H9 (cell line): Measurements from ENCODE around the gene PSMB7. TPM values are rescaled to one million over a fixed set of nuclear protein-coding genes. Genes with fewer than 3 reads are reported as not detected.

Experiments
- DNase-seq: peaks from one replicate; pipeline ENCODE4 v3.0.0-alpha.2; 2017
- H2AFZ ChIP-seq: one replicate; pipeline ENCODE4 v1.6.1; 2013; ENCODE audit warnings: mild to moderate bottlenecking, low read length, control low read depth, moderate library complexity
- H2AK5ac ChIP-seq: 2 replicates; pipeline ENCODE4 v1.6.1; 2013; ENCODE audit warnings: low read length, control low read depth, mixed read lengths; ENCODE audit not compliant: insufficient read length
- H2BK120ac ChIP-seq: one replicate; pipeline ENCODE4 v1.6.1; 2013; ENCODE audit warnings: low read depth, mild to moderate bottlenecking, low read length, control low read depth, inconsistent platforms; ENCODE audit not compliant: poor library complexity, severe bottlenecking
- H2BK12ac ChIP-seq: 2 replicates; pipeline ENCODE4 v1.6.1; 2013; ENCODE audit warnings: low read length, control low read depth, mixed read lengths, low read depth; ENCODE audit not compliant: insufficient read length
- H2BK15ac ChIP-seq: 2 replicates; pipeline ENCODE4 v1.6.1; 2013; ENCODE audit warnings: low read depth, low read length, control low read depth
- H2BK20ac ChIP-seq: one replicate; pipeline ENCODE4 v1.6.1; 2013; ENCODE audit warnings: low read depth, mild to moderate bottlenecking, low read length, control low read depth, inconsistent platforms; ENCODE audit not compliant: poor library complexity, severe bottlenecking
- H2BK5ac ChIP-seq: 2 replicates; pipeline ENCODE4 v1.6.1; 2013; ENCODE audit warnings: low read length, control low read depth, mixed read lengths; ENCODE audit not compliant: insufficient read length
- H3K14ac ChIP-seq: 2 replicates; pipeline ENCODE4 v1.6.1; 2013; ENCODE audit warnings: low read length, control low read depth; ENCODE audit not compliant: insufficient read depth
- H3K18ac ChIP-seq: 2 replicates; pipeline ENCODE4 v1.6.1; 2013; ENCODE audit warnings: low read depth, mild to moderate bottlenecking, mixed read lengths, low read length, control low read depth; ENCODE audit not compliant: insufficient read length
- H3K23ac ChIP-seq: 2 replicates; pipeline ENCODE4 v1.6.1; 2013; ENCODE audit warnings: low read length, control low read depth, mixed read lengths, low read depth; ENCODE audit not compliant: insufficient read length
- H3K23me2 ChIP-seq: 2 replicates; pipeline ENCODE4 v1.6.1; 2013; ENCODE audit warnings: low read depth, mild to moderate bottlenecking, mixed read lengths, low read length, control low read depth; ENCODE audit not compliant: insufficient read length, poor library complexity, severe bottlenecking
- H3K27ac ChIP-seq: 2 replicates; pipeline ENCODE4 v1.5.1; 2013; ENCODE audit warnings: low read length, control low read depth, mixed read lengths, low read depth; ENCODE audit not compliant: insufficient read length
- H3K27me3 ChIP-seq: 2 replicates; pipeline ENCODE4 v1.6.1; 2013; ENCODE audit warnings: low read length, control low read depth, inconsistent platforms; ENCODE audit not compliant: insufficient read depth
- H3K4ac ChIP-seq: 2 replicates; pipeline ENCODE4 v1.6.1; 2013; ENCODE audit warnings: low read depth, mild to moderate bottlenecking, control low read depth, inconsistent platforms, low read length, moderate library complexity
- H3K4me1 ChIP-seq: 2 replicates; pipeline ENCODE4 v1.6.1; 2013; ENCODE audit warnings: low read length, control low read depth, inconsistent platforms; ENCODE audit not compliant: insufficient read depth
- H3K4me2 ChIP-seq: 2 replicates; pipeline ENCODE4 v1.6.1; 2013; ENCODE audit warnings: low read length, control low read depth, mixed read lengths; ENCODE audit not compliant: insufficient read length, insufficient read depth
- H3K56ac ChIP-seq: 2 replicates; pipeline ENCODE4 v1.6.1; 2013; ENCODE audit warnings: low read depth, mild to moderate bottlenecking, mixed read lengths, low read length, control low read depth; ENCODE audit not compliant: insufficient read length
- H3K79me1 ChIP-seq: 2 replicates; pipeline ENCODE4 v1.6.1; 2013; ENCODE audit warnings: low read depth, mild to moderate bottlenecking, moderate library complexity, low read length, control low read depth, inconsistent platforms; ENCODE audit not compliant: insufficient read depth, poor library complexity, severe bottlenecking
- H3K79me2 ChIP-seq: 2 replicates; pipeline ENCODE4 v1.6.1; 2013; ENCODE audit warnings: low read length, control low read depth, inconsistent platforms; ENCODE audit not compliant: insufficient read depth
- H3K9ac ChIP-seq: 2 replicates; pipeline ENCODE4 v1.6.1; 2013; ENCODE audit warnings: low read length, control low read depth, mixed read lengths; ENCODE audit not compliant: insufficient read length; ENCODE audit errors: extremely low read depth
- H3K9me3 ChIP-seq: one replicate; pipeline ENCODE4 v1.6.1; 2013; ENCODE audit warnings: low read depth, low read length, inconsistent platforms; ENCODE audit not compliant: control insufficient read depth
- H3T11ph ChIP-seq: one replicate; pipeline ENCODE4 v1.6.1; 2013; ENCODE audit warnings: mild to moderate bottlenecking, low read length, control low read depth, inconsistent platforms
- H4K20me1 ChIP-seq: one replicate; pipeline ENCODE4 v1.6.1; 2013; ENCODE audit not compliant: control insufficient read depth, insufficient read length, insufficient read depth
- H4K5ac ChIP-seq: 2 replicates; pipeline ENCODE4 v1.6.1; 2013; ENCODE audit warnings: low read depth, mild to moderate bottlenecking, mixed read lengths, low read length, control low read depth; ENCODE audit not compliant: insufficient read length
- H4K8ac ChIP-seq: replicated peaks from 2 replicates; pipeline ENCODE4 v1.6.1; 2013; ENCODE audit warnings: low read length, control low read depth, mixed read lengths, low read depth; ENCODE audit not compliant: insufficient read length
- H4K91ac ChIP-seq: 2 replicates; pipeline ENCODE4 v1.6.1; 2013; ENCODE audit warnings: low read depth, mild to moderate bottlenecking, moderate library complexity, mixed read lengths, low read length, control low read depth; ENCODE audit not compliant: insufficient read length
- H3K27ac Mint-ChIP-seq, 3 experiments: 2 replicates in 2 of 3; 3 replicates in 1 of 3; pipeline ENCODE4 v1.8.0; 2020 to 2021; ENCODE audit warnings: mixed read lengths in 3 of 3, mild to moderate bottlenecking in 1 of 3, moderate library complexity in 1 of 3
- H3K27me3 Mint-ChIP-seq: 2 replicates; pipeline ENCODE4 v1.8.0; 2021; ENCODE audit warnings: low read depth, mild to moderate bottlenecking, moderate library complexity, mixed read lengths
- H3K36me3 Mint-ChIP-seq, 3 experiments: 2 replicates in 2 of 3; 3 replicates in 1 of 3; pipeline ENCODE4 v1.8.0; 2020 to 2021; ENCODE audit warnings: low read depth in 3 of 3, mixed read lengths in 3 of 3; ENCODE audit not compliant: insufficient read depth in 1 of 3
- H3K4me1 Mint-ChIP-seq, 2 experiments: 2 replicates each; pipeline ENCODE4 v1.8.0; 2020; ENCODE audit warnings: mixed read lengths in 2 of 2
- H3K4me3 Mint-ChIP-seq, 2 experiments: 2 replicates in 1 of 2; 3 replicates in 1 of 2; pipeline ENCODE4 v1.8.0; 2020 to 2021; ENCODE audit warnings: mild to moderate bottlenecking in 2 of 2, mixed read lengths in 2 of 2, moderate library complexity in 1 of 2
- H3K9me3 Mint-ChIP-seq, 2 experiments: 2 replicates in 1 of 2; 3 replicates in 1 of 2; pipeline ENCODE4 v1.8.0; 2020; ENCODE audit warnings: mild to moderate bottlenecking in 2 of 2, mixed read lengths in 2 of 2, moderate library complexity in 1 of 2
- CTCF ChIP-seq: fragments of 200-600 bp; sonication (generic); conservative IDR thresholded peaks from 3 replicates; pipeline ENCODE4 v1.8.0; 2021; ENCODE audit warnings: antibody characterized with exemption, mild to moderate bottlenecking
- whole genome bisulfite sequencing: extraction: QIAGEN DNeasy Blood & Tissue Kit; methylation state at CpG from one replicate; pipeline ENCODE4 v1.1.7; 2013; ENCODE audit warnings: missing lambda C conversion rate, low lambda C conversion rate, mixed read lengths; ENCODE audit not compliant: insufficient read length; ENCODE audit errors: extremely low coverage; 5-methylcytosine and 5-hydroxymethylcytosine counted together
- total RNA-seq: library from RNA; stranded (reverse); gene quantifications from 2 replicates; pipeline ENCODE4 v1.2.1, GENCODE V29; 2021

The PSMB7 gene
- total RNA-seq, 1 experiment from 2014 or later = 209 TPM

- no CpG with 5 or more reads among the region's 8 CpGs for WGBS
- Mint-ChIP-seq H3K4me1 (peaks cover under 1 to 15% of the 10 kb centered on the region in 2 experiments; a peak in 3 of 4 replicates), H3K9me3 (no peaks in the 10 kb centered on the region), H3K4me3 (no peak overlapping the region), H3K27ac (peak overlapping the region in 2 of 3 experiments; percentile 48 to 62; a peak in 2 of 7 replicates), H3K27me3 (no peaks in the 10 kb centered on the region), H3K36me3 (peaks cover 22 to 62% (median 54%) of the 10 kb centered on the region in 3 experiments; a peak in 6 of 7 replicates)
- Histone ChIP-seq H3K23ac (no peak overlapping the region), H3K4ac (no peak overlapping the region), H3K79me1 (no peaks in the 10 kb centered on the region), H4K20me1 (no peaks in the 10 kb centered on the region), H3K56ac (no peak overlapping the region), H3K9ac (no peak overlapping the region), H4K8ac (no peak overlapping the region), H2BK15ac (no peak overlapping the region), H2BK5ac (no peak overlapping the region), H3K79me2 (peaks cover 2% of the 10 kb centered on the region; the same call in 1 of the 2 replicates), H2AFZ (no peak overlapping the region), H3K14ac (no peak overlapping the region), H3K9me3 (no peaks in the 10 kb centered on the region), H3K18ac (no peak overlapping the region), H2BK20ac (no peak overlapping the region), H2AK5ac (no peak overlapping the region), H3K27ac (no peak overlapping the region), H3K4me1 (no peaks in the 10 kb centered on the region), H4K5ac (no peak overlapping the region), H4K91ac (no peak overlapping the region), H2BK120ac (no peak overlapping the region), H2BK12ac (no peak overlapping the region), H3K4me2 (no peak overlapping the region), H3K23me2 (no peaks in the 10 kb centered on the region), H3T11ph (no peak overlapping the region), H3K27me3 (no peaks in the 10 kb centered on the region)
- no peak for TF ChIP-seq CTCF
- DNase-seq = no peak
Observed at GRCh38 chr9:124352616-124353015, 62.6 kb downstream of the PSMB7 start.
